ENCODE data around the gene LRRD1. TPM values are rescaled to one million over a fixed set of nuclear protein-coding genes. Genes with fewer than 3 reads are reported as not detected.

The LRRD1 gene
- total RNA-seq, 1 donor from 2014 or later, result 0.15 TPM

- no peak overlapping the region for H3K27ac Mint-ChIP-seq (ENCODE audit: unreplicated experiment)
- DNase-seq, result no peak
- H3K4me1 Mint-ChIP-seq (ENCODE audit: low read depth, unreplicated experiment), result no peaks in the 10 kb centered on the region
- no peak for TF ChIP-seq CTCF (IDR thresholded peaks at IDR 0.05; ENCODE audit: partially characterized antibody, unreplicated experiment)
- no peaks in the 10 kb centered on the region for H3K27me3 Mint-ChIP-seq (ENCODE audit: unreplicated experiment)
- no peak overlapping the region for H3K4me3 Mint-ChIP-seq (ENCODE audit: unreplicated experiment)
- no peaks in the 10 kb centered on the region for H3K9me3 Mint-ChIP-seq (ENCODE audit: unreplicated experiment)
- no peaks in the 10 kb centered on the region for H3K36me3 Mint-ChIP-seq (ENCODE audit: unreplicated experiment)
These were observed 83.6 kb downstream of the LRRD1 start for GRCh38 chr7:92095380-92095779.

Small RNAs within 50 kb of the gene (microRNA-seq; reads per million reads assigned to microRNA genes)
- gene MIR1285-1 (ENCODE audit: unreplicated experiment), result not detected

Other genes starting within 250 kb of the LRRD1 start
- 66.9 TPM for gene AKAP9, start 238.3 kb downstream of the LRRD1 start, total RNA-seq (ENCODE audit: unreplicated experiment)
- 207 TPM for gene CYP51A1, start 44.7 kb downstream of the LRRD1 start, total RNA-seq (ENCODE audit: unreplicated experiment)
- 37.8 TPM for gene KRIT1, start 66.8 kb upstream of the LRRD1 start, total RNA-seq (ENCODE audit: unreplicated experiment)
- 77.7 TPM for gene ANKIB1, start 66.8 kb upstream of the LRRD1 start, total RNA-seq (ENCODE audit: unreplicated experiment)

Measured in glutamatergic neuron (in vitro differentiated cells).